SK-N-SH treated with all-trans-retinoic acid at 6 μM for 48 hours (cell line): ENCODE results near the gene PIAS1.

ENCODE experiments used
- ATAC-seq: fragments of 200-7000 bp; cut with Tn5 transposase; 3 replicates; pipeline ENCODE4 v1.9.1; 2020; ENCODE audit warnings: mild to moderate bottlenecking, moderate library complexity
- ARNTL ChIP-seq: fragments of 450-650 bp; formaldehyde crosslinking; IDR thresholded peaks from 2 replicates; pipeline ENCODE4 v1.5.0; 2020; ENCODE audit warnings: low read depth, mild to moderate bottlenecking, moderate library complexity, borderline replicate concordance
- BACH2 ChIP-seq: fragments of 250-450 bp; sonication (Bioruptor Pico); IDR thresholded peaks from 2 replicates; pipeline ENCODE4 v1.9.0; 2021; ENCODE audit warnings: mild to moderate bottlenecking, borderline replicate concordance
- CREB5 ChIP-seq: fragments of 250-450 bp; sonication (Bioruptor Pico); IDR thresholded peaks from 2 replicates; pipeline ENCODE4 v1.5.1; 2020; ENCODE audit warnings: low read depth, mild to moderate bottlenecking, moderate library complexity
- CSDC2 ChIP-seq: fragments of 250-450 bp; sonication (Bioruptor Pico); IDR thresholded peaks from 2 replicates; pipeline ENCODE4 v1.5.0; 2020; ENCODE audit warnings: mild to moderate bottlenecking, moderate library complexity
- CSRNP3 ChIP-seq: fragments of 250-450 bp; sonication (Bioruptor Pico); IDR thresholded peaks from 2 replicates; pipeline ENCODE4 v1.5.1; 2021; ENCODE audit warnings: mild to moderate bottlenecking, moderate library complexity
- ESRRG ChIP-seq: fragments of 250-450 bp; sonication (Bioruptor Pico); IDR thresholded peaks from 2 replicates; pipeline ENCODE4 v1.6.1; 2021; ENCODE audit warnings: mild to moderate bottlenecking
- GLIS3 ChIP-seq: fragments of 250-450 bp; sonication (Bioruptor Pico); IDR thresholded peaks from 2 replicates; pipeline ENCODE4 v1.5.0; 2020; ENCODE audit warnings: mild to moderate bottlenecking, moderate library complexity
- ISL1 ChIP-seq: fragments of 250-450 bp; sonication (Bioruptor Pico); IDR thresholded peaks from 2 replicates; pipeline ENCODE4 v2.1.2; 2022; ENCODE audit warnings: mild to moderate bottlenecking, moderate library complexity
- PATZ1 ChIP-seq: fragments of 250-450 bp; sonication (Bioruptor Pico); IDR thresholded peaks from 2 replicates; pipeline ENCODE4 v1.8.0; 2020; ENCODE audit warnings: mild to moderate bottlenecking, moderate library complexity, borderline replicate concordance
- POU6F1 ChIP-seq: fragments of 250-450 bp; sonication (Bioruptor Pico); IDR thresholded peaks from 2 replicates; pipeline ENCODE4 v1.8.0; 2021; ENCODE audit warnings: low read depth, mild to moderate bottlenecking, moderate library complexity, borderline replicate concordance
- PPARA ChIP-seq: fragments of 250-450 bp; sonication (Bioruptor Pico); IDR thresholded peaks from 2 replicates; pipeline ENCODE4 v1.5.0; 2020; ENCODE audit warnings: mild to moderate bottlenecking, borderline replicate concordance
- RARB ChIP-seq: fragments of 250-450 bp; sonication (Bioruptor Pico); IDR thresholded peaks from 2 replicates; pipeline ENCODE4 v1.8.0; 2021; ENCODE audit warnings: mild to moderate bottlenecking, moderate library complexity
- SNAI2 ChIP-seq: fragments of 250-450 bp; sonication (Bioruptor Pico); IDR thresholded peaks from 2 replicates; pipeline ENCODE4 v1.5.0; 2020; ENCODE audit warnings: mild to moderate bottlenecking, moderate library complexity
- TSHZ2 ChIP-seq: fragments of 250-450 bp; sonication (Bioruptor Pico); IDR thresholded peaks from 2 replicates; pipeline ENCODE4 v1.5.0; 2020; ENCODE audit warnings: mild to moderate bottlenecking, moderate library complexity
- ZFP3 ChIP-seq: fragments of 250-450 bp; sonication (Bioruptor Pico); IDR thresholded peaks from 2 replicates; pipeline ENCODE4 v1.5.0; 2020; ENCODE audit warnings: mild to moderate bottlenecking, moderate library complexity
- ZFP30 ChIP-seq: fragments of 450-650 bp; formaldehyde crosslinking; IDR thresholded peaks from 2 replicates; pipeline ENCODE4 v1.5.0; 2022; ENCODE audit warnings: mild to moderate bottlenecking, moderate library complexity
- ZNF70 ChIP-seq: fragments of 450-650 bp; formaldehyde crosslinking; IDR thresholded peaks from 2 replicates; pipeline ENCODE4 v1.5.0; 2020; ENCODE audit warnings: mild to moderate bottlenecking, moderate library complexity
- ZNF8 ChIP-seq: fragments of 450-650 bp; formaldehyde crosslinking; IDR thresholded peaks from 2 replicates; pipeline ENCODE4 v1.5.0; 2020; ENCODE audit warnings: mild to moderate bottlenecking, moderate library complexity

Gene PIAS1

GRCh38 chr15:68073576-68074288 is 19.6 kb downstream of the PIAS1 start:
- no peak for ATAC-seq
- TF ChIP-seq ESRRG (CRISPR knock-in tag) (no peak), TSHZ2 (CRISPR knock-in tag) (no peak), PPARA (no peak), ARNTL (no peak), ZNF70 (CRISPR knock-in tag) (no peak), PATZ1 (CRISPR knock-in tag) (no peak), RARB (no peak), CSDC2 (CRISPR knock-in tag) (no peak), CREB5 (CRISPR knock-in tag) (no peak)
- TF ChIP-seq, all 23 proteins: peak for 0

- ATAC-seq = no peak
- TF ChIP-seq CSRNP3 (CRISPR knock-in tag) = no peak
- no peak for TF ChIP-seq CREB5 (CRISPR knock-in tag)
- TF ChIP-seq GLIS3 (CRISPR knock-in tag) = no peak
- TF ChIP-seq ZNF70 (CRISPR knock-in tag) = no peak
- TF ChIP-seq TSHZ2 (CRISPR knock-in tag) = no peak
- no peak for TF ChIP-seq ISL1
- TF ChIP-seq PPARA = no peak
- TF ChIP-seq BACH2 = no peak
- no peak for TF ChIP-seq SNAI2 (CRISPR knock-in tag)
- TF ChIP-seq ZFP30 = no peak
- TF ChIP-seq ZFP3 (CRISPR knock-in tag) = no peak
- TF ChIP-seq ZNF8 (CRISPR knock-in tag) = no peak
- no peak for TF ChIP-seq POU6F1 (CRISPR knock-in tag)
Observed at GRCh38 chr15:68075764-68076385, 21.8 kb downstream of the PIAS1 start.
